GM21390 (cell line): ENCODE results near the gene FMN1.

ENCODE experiments used
- ATAC-seq: cut with Tn5 transposase; IDR thresholded peaks from one replicate; pipeline ENCODE4 v1.9.1; 2021; ENCODE audit not compliant: unreplicated experiment

Gene FMN1, protein sequence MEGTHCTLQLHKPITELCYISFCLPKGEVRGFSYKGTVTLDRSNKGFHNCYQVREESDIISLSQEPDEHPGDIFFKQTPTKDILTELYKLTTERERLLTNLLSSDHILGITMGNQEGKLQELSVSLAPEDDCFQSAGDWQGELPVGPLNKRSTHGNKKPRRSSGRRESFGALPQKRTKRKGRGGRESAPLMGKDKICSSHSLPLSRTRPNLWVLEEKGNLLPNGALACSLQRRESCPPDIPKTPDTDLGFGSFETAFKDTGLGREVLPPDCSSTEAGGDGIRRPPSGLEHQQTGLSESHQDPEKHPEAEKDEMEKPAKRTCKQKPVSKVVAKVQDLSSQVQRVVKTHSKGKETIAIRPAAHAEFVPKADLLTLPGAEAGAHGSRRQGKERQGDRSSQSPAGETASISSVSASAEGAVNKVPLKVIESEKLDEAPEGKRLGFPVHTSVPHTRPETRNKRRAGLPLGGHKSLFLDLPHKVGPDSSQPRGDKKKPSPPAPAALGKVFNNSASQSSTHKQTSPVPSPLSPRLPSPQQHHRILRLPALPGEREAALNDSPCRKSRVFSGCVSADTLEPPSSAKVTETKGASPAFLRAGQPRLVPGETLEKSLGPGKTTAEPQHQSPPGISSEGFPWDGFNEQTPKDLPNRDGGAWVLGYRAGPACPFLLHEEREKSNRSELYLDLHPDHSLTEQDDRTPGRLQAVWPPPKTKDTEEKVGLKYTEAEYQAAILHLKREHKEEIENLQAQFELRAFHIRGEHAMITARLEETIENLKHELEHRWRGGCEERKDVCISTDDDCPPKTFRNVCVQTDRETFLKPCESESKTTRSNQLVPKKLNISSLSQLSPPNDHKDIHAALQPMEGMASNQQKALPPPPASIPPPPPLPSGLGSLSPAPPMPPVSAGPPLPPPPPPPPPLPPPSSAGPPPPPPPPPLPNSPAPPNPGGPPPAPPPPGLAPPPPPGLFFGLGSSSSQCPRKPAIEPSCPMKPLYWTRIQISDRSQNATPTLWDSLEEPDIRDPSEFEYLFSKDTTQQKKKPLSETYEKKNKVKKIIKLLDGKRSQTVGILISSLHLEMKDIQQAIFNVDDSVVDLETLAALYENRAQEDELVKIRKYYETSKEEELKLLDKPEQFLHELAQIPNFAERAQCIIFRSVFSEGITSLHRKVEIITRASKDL (N-terminal part only)

GRCh38 chr15:33194704-33195670 lies at the start of gene FMN1:
TSS of gene FMN1 (minus strand) at chr15:33194714. CDS start at chr15:33154914, 39,800 bp downstream.
- peak; percentile 96 for ATAC-seq

- no peak for ATAC-seq
Measured at GRCh38 chr15:33243869-33244268, 49.4 kb upstream of the FMN1 start.

DNA sequence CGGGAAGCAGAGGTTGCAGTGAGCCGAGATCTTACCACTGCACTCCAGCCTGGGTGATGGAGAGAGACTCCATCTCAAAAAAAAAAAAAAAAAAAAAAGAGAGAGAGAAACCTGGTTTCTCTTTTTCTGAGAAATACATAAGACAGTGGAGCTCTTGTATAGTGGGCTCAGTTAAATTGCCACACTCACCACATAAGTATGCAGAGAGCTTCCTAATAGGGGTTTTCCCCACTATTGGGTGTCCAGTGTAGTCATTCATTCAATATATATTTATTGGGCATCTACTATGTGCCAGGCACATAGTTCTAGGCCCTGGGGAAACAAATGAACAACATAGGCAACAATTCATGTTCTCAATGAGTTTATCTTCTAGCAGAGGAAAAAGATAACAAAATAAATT lies 48.9 kb upstream of the FMN1 start:
- no peak for ATAC-seq

DNA sequence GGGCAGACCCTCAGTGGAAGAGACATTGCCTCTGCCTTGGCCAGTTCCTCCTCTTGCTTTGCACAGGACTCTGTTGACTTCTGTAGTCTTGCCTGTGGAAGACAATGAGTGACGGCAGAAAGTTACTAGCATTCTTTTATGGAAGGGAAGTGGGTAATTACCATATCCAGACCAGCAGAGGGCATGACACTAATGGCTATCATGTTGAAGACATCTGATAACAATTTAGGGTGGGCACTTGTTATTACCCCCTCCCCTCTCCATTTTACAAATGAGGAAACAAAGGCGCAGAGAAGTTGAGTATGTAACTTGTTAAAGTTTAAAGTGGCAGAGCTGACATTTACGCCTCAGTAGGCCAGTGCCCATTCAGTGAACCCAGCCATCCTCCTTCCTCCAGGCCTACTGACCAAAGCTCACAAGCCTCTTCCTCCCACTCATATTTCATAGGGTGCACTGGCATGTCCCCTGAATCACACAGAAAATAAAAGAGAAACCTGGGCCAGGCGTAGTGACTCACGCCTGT lies 48.2 kb upstream of the FMN1 start:
- ATAC-seq, result no peak

- no peak for ATAC-seq
Measured at GRCh38 chr15:33242165-33242564, 47.7 kb upstream of the FMN1 start.

DNA sequence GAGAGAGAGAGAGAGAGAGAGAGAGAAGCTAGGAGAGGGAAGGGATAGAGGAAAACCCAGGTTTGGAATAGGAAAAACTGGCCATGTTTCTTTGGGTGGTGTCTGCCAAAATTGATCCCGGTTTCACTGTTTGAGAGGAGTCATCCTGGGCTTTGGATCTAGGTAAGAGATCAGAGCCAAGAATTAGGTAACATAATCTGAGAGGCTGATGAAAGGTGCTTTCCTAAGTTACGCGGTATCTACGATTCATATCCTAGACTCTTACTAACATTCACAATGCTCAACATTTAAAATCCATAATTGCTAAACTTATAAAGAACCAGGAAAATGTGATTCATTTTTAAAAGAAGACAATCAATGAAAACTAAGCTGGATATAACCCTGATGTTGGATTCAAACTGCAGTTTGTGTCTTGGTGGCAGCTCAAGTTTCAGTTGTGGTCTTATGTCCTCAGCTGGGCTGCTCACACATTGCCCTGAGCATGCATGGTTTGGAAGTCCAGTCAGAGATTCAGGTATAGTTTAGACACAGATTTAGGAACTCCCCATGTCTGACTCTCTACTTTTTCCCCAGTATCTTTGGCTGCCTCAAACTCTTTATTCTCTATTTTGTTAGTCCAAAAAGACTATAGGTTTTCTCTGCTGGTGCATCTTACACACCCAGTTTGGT lies 42.5 kb upstream of the FMN1 start:
- no peak for ATAC-seq

DNA sequence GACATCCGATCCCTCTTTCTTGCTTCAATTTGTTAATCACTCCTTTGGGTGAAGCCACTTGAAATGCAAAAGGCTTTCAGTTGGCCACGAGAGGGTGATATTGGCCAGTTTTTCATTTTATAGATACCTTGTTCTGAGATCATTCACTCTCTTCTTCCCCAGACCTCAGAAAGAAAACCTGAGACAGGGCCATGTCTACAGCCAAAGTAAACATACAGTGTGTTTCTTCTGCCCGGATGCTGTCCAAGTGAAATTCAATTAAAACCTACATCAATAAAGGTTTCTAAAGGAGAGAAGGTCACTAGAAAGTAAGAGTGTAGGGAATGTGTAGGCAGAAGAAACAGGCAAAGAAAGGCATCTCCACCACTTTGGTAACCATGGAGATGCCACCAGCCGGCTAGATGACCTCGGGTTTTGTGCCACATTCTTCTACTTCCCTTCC lies 39.5 kb upstream of the FMN1 start:
- ATAC-seq, result no peak

- ATAC-seq, result peak; percentile 87
Measured at GRCh38 chr15:33226559-33227181, 32.2 kb upstream of the FMN1 start.

DNA sequence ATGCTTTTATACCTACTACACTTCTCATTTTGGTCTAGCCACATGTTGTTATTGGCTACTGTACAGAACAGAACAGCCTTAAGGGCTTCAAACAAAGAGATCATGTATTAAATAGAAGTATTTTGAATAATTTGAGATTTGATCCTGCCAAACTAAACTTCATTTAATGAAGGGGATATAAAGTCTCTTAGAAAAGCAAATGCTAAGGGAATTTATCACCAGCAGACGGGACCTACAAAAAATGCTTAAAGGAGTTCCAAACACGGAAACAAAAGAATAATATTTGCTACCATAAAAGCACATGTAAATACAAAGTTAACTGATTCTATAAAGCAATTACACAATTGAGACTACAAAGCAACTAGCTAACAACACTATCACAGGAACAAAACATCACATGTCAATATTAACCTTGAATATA lies 23.6 kb upstream of the FMN1 start:
- ATAC-seq, result no peak

GRCh38 chr15:33215941-33216872 lies 21.7 kb upstream of the FMN1 start:
- ATAC-seq, result no peak

- ATAC-seq, result no peak
Measured at GRCh38 chr15:33211176-33211808, 16.8 kb upstream of the FMN1 start.

GRCh38 chr15:33209575-33210481 lies 15.3 kb upstream of the FMN1 start:
- no peak for ATAC-seq

GRCh38 chr15:33207646-33208045 lies 13.1 kb upstream of the FMN1 start:
- ATAC-seq, result no peak

- ATAC-seq, result no peak
Measured at GRCh38 chr15:33206366-33206765, 11.9 kb upstream of the FMN1 start.

DNA sequence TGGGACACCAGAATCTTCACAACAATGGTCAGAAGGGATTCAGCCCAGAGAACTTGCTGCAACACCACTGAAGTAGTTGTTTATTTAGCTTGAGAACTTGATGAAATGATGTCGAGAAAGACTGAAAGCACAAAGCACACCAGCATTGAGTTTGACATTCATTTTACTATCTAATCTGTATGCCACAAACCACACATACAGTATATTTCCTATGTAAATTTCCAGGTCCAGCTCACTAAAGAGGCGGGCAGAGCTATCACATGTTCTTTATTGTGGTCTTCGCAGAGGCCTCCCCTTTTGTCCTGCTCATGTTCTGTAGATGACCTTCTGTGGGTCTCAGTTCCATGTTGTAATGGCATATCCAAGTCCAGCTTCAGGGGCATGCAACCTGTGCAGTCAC lies 10.4 kb upstream of the FMN1 start:
- no peak for ATAC-seq

- ATAC-seq, result no peak
Measured at GRCh38 chr15:33204087-33204486, 9.6 kb upstream of the FMN1 start.
